ENCODE results near the gene OVCA2. TPM values are rescaled to one million over a fixed set of nuclear protein-coding genes. Genes with fewer than 3 reads are reported as not detected.

The OVCA2 gene
- polyA plus RNA-seq, 2 of the 4 experiments (the other 2 are of a cell fraction), result 54.6 to 66.3 TPM

GRCh38 chr17:1997927-1998742 lies 43.7 kb upstream of the OVCA2 start:
- H3K4me2 ChIP-seq, result peak overlapping the region; percentile 93
- ChIA-PET POLR2A (interaction anchor here (0.6 to 3.1 kb wide), 4 partner anchors 10 to 281 kb away, joined by 4 to 15 read pairs (median 6); partner anchors contain the start of gene RTN4RL1), CTCF (interaction anchor here (0.5 to 10.6 kb wide), 5 partner anchors 10 to 88 kb away, joined by 4 to 81 read pairs (median 6); partner anchors contain the start of gene RTN4RL1)
- DNase-seq (ENCODE audit: low read depth in 1 of 2, low spot score in 1 of 2) (peak; percentile 71 to 81), ATAC-seq (peak; percentile 64 to 66), FAIRE-seq (no peak)
- H3K27ac ChIP-seq, result peak overlapping the region; percentile 95 to 96
- no peaks in the 10 kb centered on the region for H3K9me3 ChIP-seq
- peak; percentile 60; the same call in 1 of the 2 replicates for TF ChIP-seq KDM1A (IDR thresholded peaks at IDR 0.05; ENCODE audit: low read depth)
- TF ChIP-seq USF2 (IDR thresholded peaks at IDR 0.05), result no peak
- no peak for TF ChIP-seq RCOR1 (IDR thresholded peaks at IDR 0.05; ENCODE audit: low read depth, low read length)
- 0 out of 2 replicates have a peak, but pooled peaks have one; percentile 27 for TF ChIP-seq REST (IDR thresholded peaks at IDR 0.05)
- TF ChIP-seq CHD2 (IDR thresholded peaks at IDR 0.05; ENCODE audit: low read length, partially characterized antibody), result peak; percentile 44
- no peak for TF ChIP-seq JUNB (IDR thresholded peaks at IDR 0.05)
- peak in 1 of 2 experiments; percentile 71; a peak in 3 of 5 replicates for TF ChIP-seq JUN (IDR thresholded peaks at IDR 0.05)
- no peak for TF ChIP-seq ZFP36 (IDR thresholded peaks at IDR 0.05; ENCODE audit: borderline replicate concordance, partially characterized antibody)
- 0 out of 2 replicates have a peak, but pooled peaks have one; percentile 25 for TF ChIP-seq PBX3 (IDR thresholded peaks at IDR 0.05)
- 0 out of 5 replicates have a peak, but pooled peaks of 1 of the 2 experiments have one; percentile 15 for TF ChIP-seq RAD21 (conservative IDR thresholded peaks at IDR 0.05 in 1 of 2, IDR thresholded peaks at IDR 0.05 in 1 of 2)
- no peak for TF ChIP-seq PHF8 (IDR thresholded peaks at IDR 0.05; ENCODE audit: borderline replicate concordance, low read depth)
- peak; percentile 62; the same call in 1 of the 3 replicates for TF ChIP-seq BCL3 (IDR thresholded peaks at IDR 0.05)
- TF ChIP-seq FOSL2 (IDR thresholded peaks at IDR 0.05), result no peak
- peak; percentile 4; the same call in 1 of the 2 replicates for TF ChIP-seq FOSL2 (CRISPR knock-in tag; IDR thresholded peaks at IDR 0.05)
- peaks cover 48% of the 10 kb centered on the region for H3K4me1 ChIP-seq
- peak overlapping the region; percentile 58 for H3K4me3 ChIP-seq
- 23% methylated on average over 15 of the region's 92 CpGs for WGBS (ENCODE audit: missing lambda C conversion rate)

GRCh38 chr17:1999557-2000251 lies 42.1 kb upstream of the OVCA2 start:
- Histone ChIP-seq H3K9me3 (no peaks in the 10 kb centered on the region), H3K4me2 (peak overlapping the region; percentile 46), H3K27ac (peak overlapping the region; percentile 66 to 96), H3K4me1 (peaks cover 48% of the 10 kb centered on the region), H3K4me3 (no peak overlapping the region)
- ChIA-PET POLR2A (interaction anchor here (3.1 kb wide), 1 partner anchor 26 kb away, joined by 15 read pairs; the partner anchor contains the start of gene RTN4RL1), CTCF (interaction anchor here (1.0 to 10.6 kb wide), 6 partner anchors 11 to 91 kb away, joined by 3 to 81 read pairs (median 6); partner anchors contain the start of gene RTN4RL1)
- 67% methylated on average over 13 of the region's 13 CpGs for WGBS (ENCODE audit: missing lambda C conversion rate)
- FAIRE-seq (no peak), ATAC-seq (peak; percentile 10 to 52; a peak in 3 of 6 replicates), DNase-seq (ENCODE audit: low read depth in 1 of 2, low spot score in 1 of 2) (peak in 1 of 2 experiments; percentile 50)
- TF ChIP-seq RFX5 (IDR thresholded peaks at IDR 0.05) (no peak), JUNB (IDR thresholded peaks at IDR 0.05) (no peak), MAFK (IDR thresholded peaks at IDR 0.05; ENCODE audit: partially characterized antibody) (peak; percentile 94), POLR2A (IDR thresholded peaks at IDR 0.05; ENCODE audit: low read length) (no peak)

Data from A549 (cell line).